HG02840 (cell line): Measurements from ENCODE around the gene STAMBP.
"Not testable (repeated sequence)": the region's sequence is repeated elsewhere in the genome, so short reads cannot be mapped to it uniquely, and the experiment has no call there.

Experiments
- ATAC-seq: cut with Tn5 transposase; IDR thresholded peaks from one replicate; pipeline ENCODE4 v1.9.1; 2021; ENCODE audit warnings: mild to moderate bottlenecking, moderate library complexity, moderate number of reproducible peaks; ENCODE audit not compliant: unreplicated experiment, low FRiP score

Gene STAMBP

GRCh38 chr2:73903949-73904613, 75.3 kb downstream of the STAMBP start:
- ATAC-seq, result not testable (repeated sequence)

DNA sequence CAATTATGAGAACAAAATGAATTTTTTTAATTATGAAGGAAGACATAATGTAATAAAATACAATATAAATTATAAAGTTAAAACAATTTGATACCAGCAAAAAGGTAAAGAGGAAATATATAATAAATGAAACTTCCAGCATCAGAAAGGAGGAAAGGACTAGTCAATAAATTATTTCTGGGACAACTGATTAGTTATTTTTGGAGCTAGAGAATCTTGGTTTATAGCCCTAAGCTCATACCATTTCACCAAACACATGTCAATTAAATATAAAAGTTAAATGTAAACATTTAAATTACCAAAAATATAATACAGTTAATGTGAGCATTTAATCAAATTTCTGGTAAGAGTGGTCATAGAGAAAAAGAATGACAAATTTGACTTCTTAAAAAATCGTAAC, 76.2 kb downstream of the STAMBP start:
- no peak for ATAC-seq

DNA sequence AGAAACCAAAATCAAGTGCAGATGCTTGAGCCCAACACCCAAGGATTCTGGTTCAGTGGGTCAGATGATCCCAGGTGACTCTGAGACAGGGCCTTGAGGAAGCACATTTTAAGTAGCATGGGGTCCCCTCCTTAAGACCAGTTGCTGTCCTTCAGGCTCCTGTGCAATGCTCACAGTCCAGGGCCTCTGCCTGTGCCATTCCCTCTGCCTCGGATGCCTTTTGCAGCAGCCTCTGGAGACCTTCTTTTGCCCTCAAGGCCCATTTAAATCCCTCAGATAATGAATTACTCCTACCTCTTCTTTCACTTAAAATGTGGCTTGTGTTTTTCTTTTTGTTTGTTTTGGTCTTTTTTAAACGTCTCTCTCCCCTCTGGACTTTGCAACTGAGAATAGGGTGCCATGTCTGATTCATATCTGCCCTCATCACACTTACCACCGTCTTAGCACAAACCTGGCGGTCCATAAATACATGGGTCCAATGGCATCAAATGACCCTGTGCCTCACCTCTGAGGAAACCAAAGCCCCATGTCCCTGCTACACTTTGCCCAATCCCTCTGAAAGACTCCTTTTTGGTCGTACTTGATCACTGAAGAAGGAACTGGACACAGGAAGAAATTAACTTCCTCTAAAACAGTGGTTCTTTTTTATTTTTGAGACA, 78.2 kb downstream of the STAMBP start:
- no peak for ATAC-seq

- ATAC-seq, result no peak
Observed at GRCh38 chr2:73907840-73908452, 79.2 kb downstream of the STAMBP start.

DNA sequence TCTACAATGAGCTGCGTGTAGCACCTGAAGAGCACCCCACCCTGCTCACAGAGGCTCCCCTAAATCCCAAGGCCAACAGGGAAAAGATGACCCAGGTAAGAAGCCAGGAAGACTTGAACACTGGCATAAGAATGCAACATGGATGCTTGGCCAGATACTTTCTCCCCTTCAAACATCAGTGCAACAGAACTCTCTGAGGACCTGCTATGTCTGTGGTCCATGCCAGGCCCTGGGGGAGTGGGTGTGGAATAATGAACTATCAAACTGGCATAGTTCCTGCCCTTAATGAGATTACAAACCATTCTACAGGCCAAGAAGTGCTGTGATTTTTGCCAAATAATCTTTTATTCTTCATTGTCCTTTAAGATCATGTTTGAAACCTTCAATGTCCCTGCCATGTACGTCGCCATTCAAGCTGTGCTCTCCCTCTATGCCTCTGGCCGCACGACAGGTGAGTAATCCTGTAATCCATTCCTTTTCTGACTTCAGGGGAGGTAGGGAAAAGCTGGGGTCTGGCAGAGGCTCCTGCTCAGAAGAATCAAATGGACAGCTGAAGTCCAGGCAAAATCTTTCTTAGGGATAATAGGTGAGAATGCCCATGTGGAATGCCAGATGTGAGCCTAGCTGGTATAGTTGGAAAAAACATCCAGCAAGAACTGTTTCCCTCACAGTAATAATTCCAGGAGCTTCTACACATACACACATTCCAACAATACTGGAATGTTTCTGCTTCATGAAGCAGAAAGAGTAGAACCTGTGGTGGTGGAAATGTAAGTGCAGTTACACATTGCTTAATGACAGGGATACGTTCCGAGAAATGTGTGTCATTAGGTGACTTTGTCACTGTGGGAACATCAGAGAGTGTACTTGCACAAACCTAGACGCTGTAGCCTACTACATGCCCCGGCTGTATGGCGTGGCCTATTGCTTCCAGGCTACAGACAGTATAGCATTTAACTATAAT, 80.2 kb downstream of the STAMBP start:
- ATAC-seq, result no peak

GRCh38 chr2:73910873-73911547, 82.2 kb downstream of the STAMBP start:
- no peak for ATAC-seq

- no peak for ATAC-seq
Observed at GRCh38 chr2:73911548-73912208, 82.9 kb downstream of the STAMBP start.

DNA sequence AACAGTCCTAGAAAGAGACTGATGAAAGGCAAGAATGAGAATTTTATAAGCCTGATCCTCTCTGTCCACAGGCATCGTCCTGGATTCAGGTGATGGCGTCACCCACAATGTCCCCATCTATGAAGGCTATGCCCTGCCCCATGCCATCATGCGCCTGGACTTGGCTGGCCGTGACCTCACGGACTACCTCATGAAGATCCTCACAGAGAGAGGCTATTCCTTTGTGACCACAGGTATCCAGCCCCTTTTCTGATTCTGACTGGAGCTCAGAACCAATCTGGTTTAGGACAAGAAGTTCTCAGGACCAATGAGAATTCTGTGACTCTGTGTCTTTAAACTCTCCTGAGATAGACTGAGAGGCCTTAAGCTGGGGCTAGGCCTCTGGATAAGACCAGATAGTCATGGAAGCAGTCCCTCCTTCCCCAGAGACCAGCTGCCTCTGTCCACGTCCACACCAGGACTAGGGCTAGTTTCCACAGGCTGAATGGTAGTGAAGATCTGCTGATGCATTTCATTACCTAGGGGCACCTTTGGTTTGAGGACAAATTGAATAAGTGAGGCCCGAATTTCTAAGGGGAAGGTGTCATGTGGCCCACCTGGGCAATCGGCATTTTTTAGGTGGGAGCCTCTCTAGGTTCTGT, 84.8 kb downstream of the STAMBP start:
- no peak for ATAC-seq

DNA sequence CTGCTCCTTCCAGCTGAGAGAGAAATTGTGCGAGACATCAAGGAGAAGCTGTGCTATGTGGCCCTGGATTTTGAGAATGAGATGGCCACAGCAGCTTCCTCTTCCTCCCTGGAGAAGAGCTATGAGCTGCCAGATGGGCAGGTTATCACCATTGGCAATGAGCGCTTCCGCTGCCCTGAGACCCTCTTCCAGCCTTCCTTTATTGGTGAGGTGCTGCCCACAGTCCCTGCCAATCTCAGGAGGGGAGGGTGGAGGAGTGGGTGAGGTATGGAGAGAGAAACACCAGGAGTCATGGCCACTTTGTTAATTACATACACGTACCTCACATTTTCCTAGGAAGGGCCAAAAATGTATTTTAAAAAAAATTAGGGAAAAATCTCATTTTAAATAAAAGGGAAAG, 85.9 kb downstream of the STAMBP start:
- no peak for ATAC-seq

GRCh38 chr2:73915437-73915993, 86.8 kb downstream of the STAMBP start:
- ATAC-seq, result no peak

DNA sequence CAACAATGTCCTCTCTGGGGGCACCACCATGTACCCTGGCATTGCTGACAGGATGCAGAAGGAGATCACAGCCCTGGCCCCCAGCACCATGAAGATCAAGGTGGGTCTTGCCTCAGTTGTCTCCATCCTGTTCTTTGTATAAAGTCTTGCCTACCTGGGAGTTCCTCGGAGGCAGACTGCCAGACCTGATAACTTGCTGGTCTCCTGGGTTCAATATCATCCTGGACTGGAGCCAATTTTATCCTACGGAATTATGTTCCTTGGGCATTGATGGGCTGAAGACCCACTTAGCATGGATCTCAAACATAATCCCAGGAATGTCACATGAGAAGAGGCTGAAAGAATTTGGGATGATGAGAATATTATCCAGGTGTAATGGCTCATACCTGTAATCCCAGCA, 87.9 kb downstream of the STAMBP start:
- ATAC-seq, result no peak

GRCh38 chr2:73917296-73917695, 88.5 kb downstream of the STAMBP start:
- ATAC-seq, result no peak

GRCh38 chr2:73917696-73918207, 89.0 kb downstream of the STAMBP start:
- no peak for ATAC-seq

DNA sequence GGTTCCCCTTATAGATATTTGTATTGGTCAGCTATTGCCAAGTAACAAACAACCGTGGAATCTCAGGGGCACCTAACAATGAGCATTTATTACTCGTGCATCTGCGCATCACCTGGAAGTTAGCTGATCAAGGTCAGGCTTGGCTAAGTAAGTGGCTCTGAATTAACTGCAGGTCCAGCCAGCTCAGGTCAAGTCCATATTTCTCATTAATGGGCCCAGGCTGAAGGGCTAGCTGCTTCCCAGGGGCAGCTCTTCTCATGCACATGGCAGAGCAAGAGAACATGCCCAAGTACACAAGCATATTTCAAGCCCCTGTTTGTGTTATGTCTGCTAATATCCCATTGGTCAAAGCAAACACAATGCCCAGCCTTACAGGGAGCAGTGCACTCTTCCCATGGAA, 90.1 kb downstream of the STAMBP start:
- ATAC-seq, result no peak

DNA sequence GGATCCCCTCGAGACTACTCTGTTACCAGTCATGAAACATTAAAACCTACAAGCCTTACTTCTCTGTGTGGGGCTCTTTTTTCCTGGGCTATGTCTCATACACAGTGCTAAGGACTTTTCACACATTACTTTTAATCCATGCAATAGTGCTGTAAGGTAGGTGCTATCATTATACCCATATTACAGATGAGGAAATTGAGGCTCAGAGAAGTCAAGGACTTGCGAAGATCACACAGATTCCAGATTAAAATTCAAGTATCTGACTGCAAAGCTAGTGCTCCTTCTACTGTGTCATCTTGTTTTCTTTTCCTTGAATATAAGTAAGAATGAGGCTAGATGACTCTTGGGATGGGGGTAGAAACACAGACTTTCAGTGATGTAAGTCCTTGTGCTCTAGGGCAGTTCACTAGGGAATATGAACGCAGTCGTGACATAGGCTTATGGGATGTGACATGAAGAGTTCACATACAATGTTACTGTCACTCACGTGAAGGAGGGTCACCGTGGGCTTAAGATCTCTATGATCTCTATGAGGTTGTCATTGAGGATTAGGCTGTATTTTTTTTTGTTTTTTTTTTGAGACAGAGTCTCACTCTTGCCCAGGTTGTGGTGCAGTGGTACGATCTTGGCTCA, 91.0 kb downstream of the STAMBP start:
- no peak for ATAC-seq

DNA sequence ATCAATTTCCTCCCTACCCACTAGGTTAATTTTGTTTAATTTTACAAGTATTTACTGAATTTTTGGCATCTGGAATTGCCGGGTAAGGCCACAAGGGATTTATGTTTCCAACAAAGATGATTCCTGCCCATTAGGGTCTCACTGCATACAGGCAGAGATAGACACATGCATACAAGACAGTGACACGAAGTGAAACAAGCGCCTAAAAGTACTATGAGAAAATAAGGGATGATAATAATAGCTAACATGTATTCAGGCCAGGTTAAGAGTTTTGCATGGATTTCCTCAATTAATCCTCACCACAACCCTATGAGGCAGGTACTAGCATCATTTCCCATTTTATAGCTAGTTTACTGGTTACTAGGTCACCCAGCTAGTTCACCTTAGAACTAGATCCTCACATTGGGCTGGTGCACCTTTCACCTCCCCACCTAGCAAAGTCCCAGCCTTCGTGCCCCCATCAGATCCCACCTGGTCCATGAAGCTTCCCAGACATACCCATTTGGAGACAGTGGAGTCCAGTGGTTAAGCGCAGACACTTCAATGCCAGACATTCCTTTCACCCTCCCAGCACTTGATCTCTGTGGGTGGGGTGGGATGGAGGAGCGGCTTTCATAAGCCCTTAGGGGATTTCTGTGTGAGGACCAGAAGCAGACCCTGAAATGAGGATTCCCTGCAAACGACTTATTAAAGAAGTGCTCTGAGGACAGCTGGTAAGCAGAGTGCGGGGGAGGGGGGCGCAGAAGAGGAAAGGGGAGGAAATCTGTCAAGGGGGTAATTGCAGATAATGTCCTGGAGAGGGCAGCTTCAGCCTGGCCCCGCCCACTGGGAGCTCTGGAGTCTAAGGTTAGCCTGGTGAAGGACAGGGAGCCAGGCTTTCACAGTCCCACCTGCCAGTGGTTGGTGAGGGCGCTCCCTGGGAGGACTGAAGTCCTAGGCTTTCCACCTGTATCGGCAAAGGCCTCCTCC, 92.1 kb downstream of the STAMBP start:
- ATAC-seq, result no peak

DNA sequence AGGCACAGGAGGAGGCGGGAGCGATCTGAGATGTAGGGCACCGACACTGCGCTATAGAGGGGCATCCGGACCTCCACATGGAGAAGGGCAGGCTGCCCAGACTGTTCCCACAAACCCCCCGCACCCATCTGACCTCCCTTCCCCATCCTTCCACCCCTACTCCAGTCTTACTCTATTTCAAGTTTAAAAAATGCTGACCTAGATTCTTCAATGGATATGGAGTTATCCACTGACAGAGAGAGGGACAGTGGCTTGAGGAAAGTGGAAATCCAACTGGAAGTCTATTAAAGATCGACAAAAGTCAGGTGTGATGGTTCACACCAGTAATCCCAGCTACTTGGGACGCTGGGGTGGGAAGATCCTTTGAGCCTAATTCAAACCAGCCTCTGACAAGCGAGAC, 92.8 kb downstream of the STAMBP start:
- ATAC-seq, result no peak
